HG03095 (cell line): ENCODE results near the gene SOX9.

Experiments
- ATAC-seq: cut with Tn5 transposase; IDR thresholded peaks from one replicate; pipeline ENCODE4 v1.9.1; 2021; ENCODE audit warnings: moderate library complexity; ENCODE audit not compliant: unreplicated experiment

The SOX9 gene

GRCh38 chr17:72120642-72121163, at the start of gene SOX9:
TSS of gene SOX9 (plus strand) at chr17:72121020. CDS start at chr17:72121392, 372 bp downstream.
- ATAC-seq, result peak; percentile 81

- ATAC-seq, result no peak
Measured at GRCh38 chr17:72071330-72071729, 49.5 kb upstream of the SOX9 start.

- no peak for ATAC-seq
Measured at GRCh38 chr17:72075995-72076677, 44.7 kb upstream of the SOX9 start.

DNA sequence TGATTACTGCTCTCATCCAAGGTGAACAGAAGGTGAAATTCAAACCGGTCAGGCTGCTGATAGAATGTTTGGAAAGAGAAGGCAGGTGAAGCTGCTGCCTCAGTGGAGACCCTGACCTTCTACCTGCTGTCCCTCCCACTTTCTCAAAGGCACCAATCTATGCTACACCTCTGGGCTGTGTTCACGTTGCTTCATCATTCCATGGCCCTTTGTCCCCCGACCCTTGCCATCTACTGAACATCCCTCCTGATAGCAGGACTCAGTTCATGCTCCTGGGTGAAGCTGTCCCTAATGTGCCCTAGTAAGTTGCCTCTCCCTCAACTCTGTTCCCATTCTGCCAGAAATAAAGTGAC, 44.2 kb upstream of the SOX9 start:
- ATAC-seq, result no peak

- ATAC-seq, result no peak
Measured at GRCh38 chr17:72077326-72077960, 43.4 kb upstream of the SOX9 start.

- ATAC-seq, result no peak
Measured at GRCh38 chr17:72079700-72080099, 41.1 kb upstream of the SOX9 start.

- ATAC-seq, result no peak
Measured at GRCh38 chr17:72087876-72088275, 32.9 kb upstream of the SOX9 start.

DNA sequence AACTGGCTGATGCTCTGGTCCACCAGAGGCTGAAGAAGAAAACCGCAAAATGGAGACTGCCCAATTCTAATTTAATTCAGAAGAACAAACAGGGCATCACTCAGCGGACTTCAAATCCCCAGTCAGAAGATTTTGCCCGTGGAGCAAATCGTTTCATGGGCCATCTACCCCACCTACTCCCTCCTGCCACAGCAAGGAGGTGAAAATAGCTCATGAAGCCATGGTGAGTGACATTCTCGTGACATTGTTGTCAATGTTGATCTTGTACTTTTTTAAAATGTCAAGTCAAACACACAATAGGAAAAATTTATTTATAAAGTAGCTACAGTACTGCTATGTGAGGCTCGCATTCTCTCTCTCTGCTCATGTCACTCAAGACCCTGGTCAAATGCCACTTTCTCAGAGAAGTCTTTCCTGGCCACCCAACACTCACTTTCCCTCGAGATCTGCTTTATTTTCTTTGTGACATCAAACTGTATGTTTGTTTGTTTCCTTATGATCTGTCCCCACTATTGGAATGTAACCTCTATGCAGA, 31.3 kb upstream of the SOX9 start:
- no peak for ATAC-seq

DNA sequence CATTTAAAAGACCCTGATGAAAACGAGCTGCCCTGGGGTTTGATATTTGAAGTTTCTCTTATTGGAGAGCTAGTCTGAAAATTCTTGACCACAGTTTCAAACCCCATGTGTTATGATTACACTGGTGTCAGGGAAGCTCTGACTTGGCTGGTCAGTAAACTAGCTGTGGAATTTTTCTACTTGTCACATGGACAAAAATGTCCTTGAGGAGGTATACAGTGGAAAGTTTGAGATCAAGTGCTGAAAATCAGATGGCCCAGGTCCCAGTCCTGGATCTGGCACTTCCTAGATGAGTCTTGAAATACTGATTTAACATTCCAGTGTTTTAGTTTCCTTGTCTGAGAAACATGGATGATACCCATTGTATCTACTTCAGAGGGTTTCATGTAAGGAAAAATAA, 30.7 kb upstream of the SOX9 start:
- ATAC-seq, result no peak

DNA sequence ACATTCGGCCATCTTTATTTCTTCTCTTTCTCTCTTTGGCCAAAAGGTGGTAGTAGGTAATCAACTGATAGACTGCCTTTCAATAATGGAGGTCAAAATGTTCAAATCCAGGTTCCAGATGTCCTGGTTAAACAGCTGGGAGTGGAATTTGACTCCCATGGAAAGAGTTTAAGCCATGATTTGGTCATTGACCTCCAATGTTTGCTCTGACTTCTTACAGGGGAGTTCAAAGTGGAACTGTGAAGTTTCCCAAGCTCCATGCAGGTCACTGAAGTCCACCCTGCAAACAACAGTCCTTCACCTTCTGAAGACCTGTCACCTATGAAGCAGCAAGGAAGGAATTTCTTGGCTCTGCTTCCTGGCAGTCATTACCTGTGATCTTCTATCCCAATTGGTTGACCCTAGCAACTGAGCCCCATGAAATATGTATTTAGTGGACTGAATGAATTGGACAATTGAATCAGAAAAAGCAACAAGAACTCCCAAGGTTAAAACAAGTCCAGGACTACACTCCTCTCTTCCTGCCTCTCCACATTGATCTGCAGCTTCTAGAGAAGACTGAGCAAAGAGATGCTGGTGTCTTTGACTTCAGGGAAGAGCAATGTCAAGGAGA, 28.0 kb upstream of the SOX9 start:
- no peak for ATAC-seq

- no peak for ATAC-seq
Measured at GRCh38 chr17:72093707-72094106, 27.1 kb upstream of the SOX9 start.

DNA sequence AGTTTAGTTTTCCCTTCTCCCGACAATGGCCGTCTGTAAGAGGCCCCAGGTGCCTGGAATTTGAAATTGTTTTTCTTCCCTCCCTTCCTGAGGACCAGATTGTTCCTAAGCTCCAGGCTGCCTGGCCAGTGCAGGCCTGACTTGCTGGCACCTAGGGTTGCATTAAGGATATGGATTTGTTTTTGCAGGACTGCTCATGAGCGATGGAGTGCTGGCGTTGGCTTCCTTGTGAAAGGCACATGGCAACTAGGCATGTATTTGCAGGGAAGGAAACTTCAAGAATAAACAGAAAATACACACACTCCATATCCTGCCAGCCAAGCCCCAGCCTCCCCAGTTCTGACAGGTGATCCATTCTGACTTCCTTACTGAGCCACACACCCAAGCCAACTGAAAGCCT, 25.5 kb upstream of the SOX9 start:
- no peak for ATAC-seq

DNA sequence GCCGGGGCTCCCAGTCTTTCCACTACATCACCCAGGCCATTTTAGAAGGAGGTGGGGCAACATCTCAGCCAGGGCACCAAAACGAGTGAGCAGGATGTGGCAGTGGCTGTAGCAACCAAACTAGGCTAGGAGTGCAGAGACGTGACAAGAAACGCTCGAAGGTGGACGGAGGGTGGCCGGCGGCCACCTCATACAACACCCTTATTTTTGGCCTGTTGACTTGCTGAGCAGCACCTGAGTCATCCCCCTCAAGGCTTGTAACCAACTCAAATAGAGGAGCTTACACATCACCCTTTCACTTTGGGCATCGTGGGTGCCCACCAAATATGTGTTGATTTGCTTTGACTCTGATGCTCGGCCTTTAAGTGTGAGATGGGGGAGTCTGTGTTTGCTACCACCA, 23.7 kb upstream of the SOX9 start:
- ATAC-seq, result no peak

- no peak for ATAC-seq
Measured at GRCh38 chr17:72099919-72100318, 20.9 kb upstream of the SOX9 start.

GRCh38 chr17:72100470-72100869, 20.4 kb upstream of the SOX9 start:
- ATAC-seq, result no peak

- no peak for ATAC-seq
Measured at GRCh38 chr17:72101526-72101925, 19.3 kb upstream of the SOX9 start.

DNA sequence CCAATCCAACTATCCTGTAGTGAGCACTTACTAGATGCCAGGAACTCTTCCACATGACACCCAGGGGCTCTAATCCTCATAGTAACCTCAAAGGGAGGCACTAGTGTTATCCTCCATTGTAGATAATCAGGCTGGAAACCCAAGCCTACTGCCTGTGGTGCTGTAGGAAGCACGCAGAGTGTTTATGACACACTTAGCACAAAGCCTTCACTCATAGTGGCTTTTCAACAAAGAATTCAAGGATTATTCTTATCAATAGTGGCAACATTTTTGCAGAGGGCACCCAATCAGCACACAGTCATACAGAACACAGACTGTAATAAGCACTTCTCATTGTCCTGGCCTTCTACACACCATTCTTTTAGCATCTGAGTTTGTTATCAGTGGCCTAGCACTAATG, 18.5 kb upstream of the SOX9 start:
- ATAC-seq, result no peak

- ATAC-seq, result no peak
Measured at GRCh38 chr17:72104164-72104862, 16.5 kb upstream of the SOX9 start.

- ATAC-seq, result no peak
Measured at GRCh38 chr17:72104863-72105234, 16.0 kb upstream of the SOX9 start.

DNA sequence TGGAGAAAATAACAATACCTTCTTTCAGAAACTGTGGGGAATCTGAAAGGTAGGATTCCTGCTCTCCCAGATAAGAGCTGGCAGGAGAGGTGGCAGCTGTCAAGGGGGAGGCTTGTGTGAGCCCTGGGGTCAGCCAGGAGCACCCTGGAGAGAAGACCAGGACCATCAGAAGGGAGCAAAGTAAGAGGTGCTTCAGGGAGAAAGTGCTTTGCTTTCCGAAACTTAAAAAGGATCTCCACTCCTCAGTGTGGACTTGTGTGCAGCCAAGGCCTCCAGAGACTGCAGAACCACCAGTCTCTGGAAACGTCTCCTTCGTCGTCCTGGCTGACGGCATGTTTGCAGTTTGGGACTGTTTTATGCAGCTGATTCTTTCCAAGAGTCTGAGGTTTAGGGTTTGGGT, 13.7 kb upstream of the SOX9 start:
- ATAC-seq, result no peak

DNA sequence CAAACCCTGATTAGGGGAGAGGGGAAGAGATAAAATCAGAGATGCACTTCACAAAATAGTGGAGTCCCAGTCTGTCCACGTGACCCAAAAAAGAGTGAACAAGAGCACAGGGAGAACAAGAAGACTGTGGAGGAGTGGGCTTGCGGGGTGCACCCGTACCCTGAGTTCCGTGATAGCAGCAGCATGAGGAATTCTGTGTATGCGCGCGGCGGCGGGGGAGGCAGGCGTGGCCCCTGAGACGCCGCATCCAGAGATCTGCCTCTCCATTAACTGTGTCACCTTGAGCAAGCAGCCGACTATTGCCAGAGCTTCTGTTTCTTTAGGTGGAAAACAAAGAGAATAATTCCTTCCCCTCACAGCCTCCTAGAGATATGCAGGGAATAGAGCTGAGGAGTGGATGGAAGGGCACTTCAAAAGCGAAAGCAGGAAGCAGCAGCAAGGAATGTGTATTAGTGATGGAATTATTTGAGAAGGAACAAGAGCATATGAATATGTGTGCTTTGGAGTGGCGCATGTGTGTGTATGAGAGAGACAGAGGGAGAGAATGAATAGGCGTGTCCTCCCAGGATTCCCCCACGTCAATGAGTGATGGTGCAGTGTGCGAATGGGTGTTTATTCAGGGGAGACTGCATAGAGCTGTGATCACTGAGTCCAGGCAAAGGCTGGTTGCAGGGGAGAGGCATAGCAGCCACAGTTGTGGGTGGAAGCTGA, 10.4 kb upstream of the SOX9 start:
- no peak for ATAC-seq
